ENCODE results near the gene CA7.

CA7 gene

DNA sequence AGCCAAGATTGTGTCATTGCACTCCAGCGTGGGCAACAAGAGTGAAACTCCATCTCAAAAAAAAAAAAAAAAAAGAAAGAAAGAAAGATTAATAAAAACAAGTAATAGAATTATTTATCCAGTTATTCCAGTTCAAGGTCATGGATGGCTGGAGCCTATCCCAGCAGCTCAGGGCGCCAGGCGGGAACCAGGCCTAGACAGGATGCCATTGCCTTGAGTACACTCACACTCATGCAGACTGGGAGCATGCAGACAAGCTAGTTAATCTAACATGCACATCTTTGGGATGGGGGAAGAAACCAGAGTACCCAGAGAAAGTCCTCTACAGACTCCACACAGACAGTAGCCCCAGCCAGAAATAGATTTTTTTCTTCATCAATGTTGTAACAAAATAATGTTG is 54.0 kb downstream of the CA7 start:
- Histone ChIP-seq H3K27me3 (no peaks in the 10 kb centered on the region), H3K9me3 (no peaks in the 10 kb centered on the region), H3K4me1 (peaks cover 23% of the 10 kb centered on the region), H3K4me3 (ENCODE audit: low read depth, low read length) (no peak overlapping the region), H3K36me3 (no peaks in the 10 kb centered on the region)
- DNase-seq: peak; percentile 61
- TF ChIP-seq, protein P1, sequence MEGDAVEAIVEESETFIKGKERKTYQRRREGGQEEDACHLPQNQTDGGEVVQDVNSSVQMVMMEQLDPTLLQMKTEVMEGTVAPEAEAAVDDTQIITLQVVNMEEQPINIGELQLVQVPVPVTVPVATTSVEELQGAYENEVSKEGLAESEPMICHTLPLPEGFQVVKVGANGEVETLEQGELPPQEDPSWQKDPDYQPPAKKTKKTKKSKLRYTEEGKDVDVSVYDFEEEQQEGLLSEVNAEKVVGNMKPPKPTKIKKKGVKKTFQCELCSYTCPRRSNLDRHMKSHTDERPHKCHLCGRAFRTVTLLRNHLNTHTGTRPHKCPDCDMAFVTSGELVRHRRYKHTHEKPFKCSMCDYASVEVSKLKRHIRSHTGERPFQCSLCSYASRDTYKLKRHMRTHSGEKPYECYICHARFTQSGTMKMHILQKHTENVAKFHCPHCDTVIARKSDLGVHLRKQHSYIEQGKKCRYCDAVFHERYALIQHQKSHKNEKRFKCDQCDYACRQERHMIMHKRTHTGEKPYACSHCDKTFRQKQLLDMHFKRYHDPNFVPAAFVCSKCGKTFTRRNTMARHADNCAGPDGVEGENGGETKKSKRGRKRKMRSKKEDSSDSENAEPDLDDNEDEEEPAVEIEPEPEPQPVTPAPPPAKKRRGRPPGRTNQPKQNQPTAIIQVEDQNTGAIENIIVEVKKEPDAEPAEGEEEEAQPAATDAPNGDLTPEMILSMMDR (IDR thresholded peaks at IDR 0.05; ENCODE audit: low read depth, low read length): no peak

DNA sequence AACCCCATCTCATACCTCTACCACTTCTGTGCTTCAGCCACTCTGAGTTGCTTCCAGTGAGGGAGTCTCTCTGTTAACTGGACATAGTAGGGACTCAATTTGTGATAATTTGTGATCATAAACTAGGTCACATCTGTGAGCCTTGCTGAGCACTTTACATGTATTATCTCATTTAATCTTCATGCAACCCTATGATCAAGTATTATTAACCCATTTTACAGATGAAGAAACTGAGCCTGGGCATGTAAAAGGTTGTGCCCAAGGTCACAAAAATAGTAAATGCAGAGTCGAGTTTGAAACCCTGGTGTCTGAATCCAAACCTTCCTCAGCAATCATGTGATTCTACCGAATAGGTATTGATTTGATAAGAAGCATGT is 54.7 kb downstream of the CA7 start:
- Histone ChIP-seq H3K9me3 (no peaks in the 10 kb centered on the region), H3K36me3 (no peaks in the 10 kb centered on the region), H3K27me3 (no peaks in the 10 kb centered on the region), H3K4me3 (ENCODE audit: low read depth, low read length) (no peak overlapping the region), H3K4me1 (peaks cover 23% of the 10 kb centered on the region)
- TF ChIP-seq, protein P1 (IDR thresholded peaks at IDR 0.05; ENCODE audit: low read depth, low read length): no peak
- DNase-seq: no peak

DNA sequence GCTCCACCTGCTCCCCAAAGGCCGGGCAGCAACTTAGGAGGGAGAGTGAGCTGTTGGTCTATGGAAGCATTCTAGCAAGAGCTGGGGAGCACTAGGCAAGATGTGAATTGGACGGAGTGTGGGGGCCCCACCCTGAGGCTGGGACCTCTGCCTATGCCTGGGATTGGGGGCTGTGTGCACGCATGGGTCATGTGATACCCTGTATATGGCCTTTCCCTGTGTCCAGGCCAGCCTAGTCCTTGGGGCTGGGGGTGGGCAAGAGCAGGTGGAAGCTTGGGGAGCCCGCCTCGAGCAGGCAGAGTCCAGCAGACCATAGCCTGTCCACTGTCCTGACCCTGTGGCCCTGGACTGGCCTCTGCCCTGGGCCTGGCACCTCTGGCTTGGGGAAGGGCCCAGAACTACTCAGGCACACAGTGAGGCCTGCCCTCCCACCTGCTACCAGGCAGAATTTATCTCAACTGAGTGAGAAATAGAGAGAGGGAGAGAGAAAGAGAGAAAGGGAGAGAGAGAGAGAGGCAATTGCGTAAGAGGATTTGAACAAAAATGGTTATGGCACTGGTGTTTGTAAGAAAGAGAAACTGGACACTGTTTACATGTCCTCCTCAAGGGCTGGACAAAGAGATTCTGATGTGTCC is 55.2 kb downstream of the CA7 start:
- no peak for DNase-seq
- no peaks in the 10 kb centered on the region for H3K27me3 ChIP-seq
- peaks cover 23% of the 10 kb centered on the region for H3K4me1 ChIP-seq
- H3K9me3 ChIP-seq: no peaks in the 10 kb centered on the region
- H3K36me3 ChIP-seq: no peaks in the 10 kb centered on the region
- TF ChIP-seq, protein P1 (IDR thresholded peaks at IDR 0.05; ENCODE audit: low read depth, low read length): no peak
- no peak overlapping the region for H3K4me3 ChIP-seq (ENCODE audit: low read depth, low read length)

DNA sequence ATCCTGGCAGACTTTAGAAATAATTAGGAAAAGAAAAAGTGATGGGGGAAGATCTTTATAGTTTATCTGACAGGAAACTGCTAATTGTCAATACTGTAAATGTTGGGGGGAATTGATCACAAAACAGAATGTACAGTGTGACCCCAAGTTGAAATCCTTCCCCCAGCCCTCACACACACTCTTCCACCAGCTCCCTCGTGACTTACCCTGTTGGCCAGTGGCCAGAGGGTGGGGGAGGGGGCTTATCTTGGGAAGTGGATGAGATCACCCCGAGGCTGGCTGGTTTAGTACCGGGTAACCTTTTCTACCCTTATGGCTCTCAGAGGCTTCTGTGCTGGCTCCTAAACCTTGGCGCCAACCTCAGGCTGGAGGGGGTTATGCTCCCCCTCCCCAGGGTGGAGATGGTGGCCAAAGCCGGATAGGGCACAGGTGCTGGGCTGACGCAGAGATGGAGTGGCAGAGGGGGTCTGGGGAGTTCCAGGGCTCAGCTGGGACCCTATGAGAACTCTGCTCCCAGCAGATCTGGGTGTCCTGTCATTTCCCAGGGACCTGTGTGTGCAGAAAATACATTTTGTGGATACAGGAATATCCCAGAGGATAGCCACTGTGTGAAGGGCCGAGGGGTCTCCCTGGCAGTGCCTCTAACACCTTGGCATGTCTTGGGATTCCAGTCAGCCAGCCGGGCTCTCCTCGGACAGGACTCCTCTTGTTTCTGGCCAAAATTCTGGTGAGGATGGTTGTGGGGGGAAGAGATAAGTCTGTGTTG is 55.9 kb downstream of the CA7 start:
- TF ChIP-seq, protein P1 (IDR thresholded peaks at IDR 0.05; ENCODE audit: low read depth, low read length): no peak
- Histone ChIP-seq H3K4me1 (peaks cover 23% of the 10 kb centered on the region), H3K36me3 (no peaks in the 10 kb centered on the region), H3K27me3 (no peaks in the 10 kb centered on the region), H3K4me3 (ENCODE audit: low read depth, low read length) (no peak overlapping the region), H3K9me3 (no peaks in the 10 kb centered on the region)
- DNase-seq: peak; percentile 92

DNA sequence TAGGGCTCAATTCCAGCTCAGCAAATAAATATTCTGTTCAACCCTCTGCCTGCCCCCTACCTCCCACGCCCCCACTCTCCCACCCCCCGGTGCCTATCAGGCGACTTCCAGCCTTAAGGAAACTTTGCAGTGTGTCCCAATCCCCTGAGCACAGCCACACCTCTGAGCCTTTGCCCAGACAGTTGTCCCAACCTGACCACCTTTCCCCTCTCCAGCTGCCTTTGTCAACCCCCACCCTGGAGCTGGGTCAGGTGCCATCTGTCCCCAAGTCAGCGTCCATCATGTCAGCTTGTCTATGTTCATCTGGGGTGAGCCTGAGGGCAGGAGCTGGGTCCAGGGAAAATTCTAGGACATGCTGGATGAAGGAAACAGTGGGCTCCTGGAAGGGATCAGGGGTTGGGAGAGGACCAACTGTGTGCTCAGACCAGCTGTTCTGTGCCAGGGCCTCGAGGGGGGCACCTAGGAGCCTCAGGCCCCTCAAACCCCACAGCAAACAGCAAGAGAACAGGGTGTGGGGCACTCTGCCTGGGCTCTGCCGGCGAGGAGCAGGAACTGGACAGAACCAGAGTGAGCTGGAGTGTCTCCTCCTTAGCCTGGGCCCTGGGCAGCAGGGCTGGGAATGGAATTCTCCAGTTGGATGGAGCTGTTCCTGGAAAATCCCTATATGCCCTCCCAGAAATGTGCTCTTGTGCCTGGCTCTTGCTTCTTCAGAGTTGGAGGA is 56.7 kb downstream of the CA7 start:
- Histone ChIP-seq H3K9me3 (no peaks in the 10 kb centered on the region), H3K27me3 (no peaks in the 10 kb centered on the region), H3K36me3 (no peaks in the 10 kb centered on the region), H3K4me1 (peaks cover 26% of the 10 kb centered on the region), H3K4me3 (ENCODE audit: low read depth, low read length) (no peak overlapping the region)
- DNase-seq: no peak
- TF ChIP-seq, protein P1 (IDR thresholded peaks at IDR 0.05; ENCODE audit: low read depth, low read length): no peak
